ENCODE data around the gene HSPB1. TPM values are rescaled to one million over a fixed set of nuclear protein-coding genes. Genes with fewer than 3 reads are reported as not detected.

Gene HSPB1
- total and polyA plus RNA-seq, 2 donors (not counting 1 experiment from before 2014, with no cell fraction given): 34.0 to 343 TPM

DNA sequence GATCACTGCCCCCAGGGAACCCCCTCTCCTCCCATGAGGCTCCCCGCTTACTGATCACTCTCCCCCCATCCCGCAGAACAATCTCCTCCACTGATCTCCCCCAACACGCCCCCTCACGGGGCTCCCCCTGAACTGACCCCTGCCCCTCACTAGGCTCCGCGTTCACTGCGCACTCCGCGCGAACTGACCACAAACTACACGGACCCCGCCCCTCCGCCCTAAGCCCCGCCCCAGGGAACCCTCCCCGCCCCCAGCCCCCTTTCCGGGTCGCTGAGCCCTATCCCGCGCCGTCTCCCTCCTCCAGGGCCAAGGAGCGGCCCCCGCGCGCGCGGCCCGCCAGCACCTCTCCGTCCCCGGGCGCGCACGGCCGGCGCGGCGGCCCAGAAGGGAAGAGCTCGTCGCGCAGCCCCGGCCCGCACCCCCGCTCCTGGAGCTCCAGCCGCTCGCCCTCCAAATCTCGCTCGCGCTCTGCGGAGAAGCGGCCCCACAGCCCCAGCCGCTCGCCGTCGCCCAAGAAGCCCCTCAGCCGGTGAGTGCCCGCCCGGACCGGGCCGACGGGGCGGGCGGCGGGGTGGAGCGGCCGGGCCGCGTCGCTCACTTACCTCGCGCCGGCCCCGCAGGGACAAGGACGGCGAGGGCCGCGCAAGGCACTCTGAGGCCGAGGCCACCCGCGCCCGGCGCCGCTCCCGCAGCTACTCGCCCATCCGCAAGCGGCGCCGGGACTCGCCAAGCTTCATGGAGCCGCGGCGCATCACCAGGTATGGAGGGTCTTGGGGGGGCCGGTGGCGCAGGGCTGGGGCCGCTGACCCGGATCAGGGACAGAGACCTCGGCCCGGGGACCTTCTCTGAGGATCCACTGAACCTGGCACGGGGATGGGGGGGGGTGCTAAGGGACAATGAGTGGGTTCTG is 19.9 kb upstream of the HSPB1 start:
- peak; percentile 34 for ATAC-seq (ENCODE audit: low read depth)
- Histone ChIP-seq H3K9me3 (ENCODE audit: control extremely low read depth in 1 of 3, control insufficient read depth in 2 of 3, insufficient read depth in 1 of 3, low read length in 2 of 3) (peaks cover 0 to 4% (median 0%) of the 10 kb centered on the region in 3 donors), H3K27ac (ENCODE audit: low read length in 2 of 2) (no peak overlapping the region), H3K36me3 (replicated peaks in 1 of 2; ENCODE audit: control extremely low read depth in 1 of 2, control insufficient read depth in 1 of 2, extremely low read depth in 1 of 2, insufficient read depth in 2 of 2, low read length in 1 of 2) (no peaks in the 10 kb centered on the region), H3K4me1 (ENCODE audit: control insufficient read depth in 2 of 2, insufficient read depth in 2 of 2, low read length in 2 of 2) (peaks cover 12 to 19% of the 10 kb centered on the region in 2 donors), H3K4me3 (ENCODE audit: control extremely low read depth in 1 of 5, extremely low read depth in 1 of 5, insufficient read depth in 1 of 5, low read depth in 2 of 5, low read length in 4 of 5) (peak overlapping the region in 3 of 5 experiments; percentile 34 to 54 (median 37)), H3K79me2 (ENCODE audit: control insufficient read depth, insufficient read depth, low read length) (no peaks in the 10 kb centered on the region), H3K27me3 (replicated peaks in 1 of 4; ENCODE audit: control extremely low read depth in 1 of 4, control insufficient read depth in 3 of 4, insufficient read depth in 4 of 4, low read length in 3 of 4) (peaks cover 0 to 54% (median 18%) of the 10 kb centered on the region in 4 experiments), H2AFZ (ENCODE audit: insufficient read depth, low read depth, low read length, poor library complexity, severe bottlenecking) (peak overlapping the region; percentile 38), H3K9ac (ENCODE audit: low read length) (peak overlapping the region; percentile 42), H3K4me2 (replicated peaks; ENCODE audit: low read depth, low read length, poor library complexity, severe bottlenecking) (peak overlapping the region; percentile 85), H4K20me1 (ENCODE audit: control insufficient read depth, insufficient read depth, low read length, poor library complexity, severe bottlenecking) (no peaks in the 10 kb centered on the region)
- Mint-ChIP-seq H3K27me3 (peaks cover 41% of the 10 kb centered on the region), H3K4me1 (peaks cover 15% of the 10 kb centered on the region), H3K27ac (no peak overlapping the region), H3K9me3 (ENCODE audit: insufficient read depth) (no peaks in the 10 kb centered on the region), H3K4me3 (peak overlapping the region; percentile 78)
- intact Hi-C loops (cut with micrococcal nuclease): no loop called here
- TF ChIP-seq CTCF (IDR thresholded peaks at IDR 0.05) (no peak), EZH2 (IDR thresholded peaks at IDR 0.05; ENCODE audit: borderline replicate concordance, insufficient read depth, low read depth, low read length, poor library complexity, severe bottlenecking) (no peak)
- 5% methylated on average over 89 of the region's 98 CpGs for WGBS (ENCODE audit: insufficient coverage)
- POLR2A ChIA-PET: interaction anchor here (0.6 to 0.7 kb wide), 2 partner anchors 82 to 840 kb away, joined by 3 read pairs; partner anchors contain the start of gene CCDC146
- peak; percentile 40 for DNase-seq
- CTCF ChIA-PET: interaction anchor here (1.4 to 2.8 kb wide), 3 partner anchors 9 to 77 kb away, joined by 4 to 12 read pairs (median 6); no protein-coding TSS in a partner anchor
